Spleen (tissue), 7 donors: ENCODE measurements around the gene MYL5.

Experiments
- POLR2A ChIP-seq, 3 donors: fragments of 450-650 bp; IDR thresholded peaks; one replicate each; pipeline ENCODE4 v1.5.1; 2017; ENCODE audit warnings: antibody characterized with exemption in 3 of 3, mild to moderate bottlenecking in 1 of 3
- TF ChIP-seq, protein P1 (sequence below), 11 experiments: fragments of 200-600 bp in 7 of 11; fragments of 450-650 bp in 4 of 11; sonication (generic) in 4 of 11; IDR thresholded peaks in 8 of 11; conservative IDR thresholded peaks in 3 of 11; 1 replicate in 7 of 11; 2 replicates in 4 of 11; pipeline versions ENCODE4 v1.4.0 to v1.8.0; 2016 to 2021; ENCODE audit warnings: antibody characterized with exemption in 11 of 11, inconsistent platforms in 4 of 11, mild to moderate bottlenecking in 1 of 11
- donor health status: DM: no; HTN: no; CAD: no; lungs with moderate emphysema.
- donor health status: DM: no; HTN: no; CAD: no.
- donor health status: DM: no; HTN: no; CAD: no.

DNA sequence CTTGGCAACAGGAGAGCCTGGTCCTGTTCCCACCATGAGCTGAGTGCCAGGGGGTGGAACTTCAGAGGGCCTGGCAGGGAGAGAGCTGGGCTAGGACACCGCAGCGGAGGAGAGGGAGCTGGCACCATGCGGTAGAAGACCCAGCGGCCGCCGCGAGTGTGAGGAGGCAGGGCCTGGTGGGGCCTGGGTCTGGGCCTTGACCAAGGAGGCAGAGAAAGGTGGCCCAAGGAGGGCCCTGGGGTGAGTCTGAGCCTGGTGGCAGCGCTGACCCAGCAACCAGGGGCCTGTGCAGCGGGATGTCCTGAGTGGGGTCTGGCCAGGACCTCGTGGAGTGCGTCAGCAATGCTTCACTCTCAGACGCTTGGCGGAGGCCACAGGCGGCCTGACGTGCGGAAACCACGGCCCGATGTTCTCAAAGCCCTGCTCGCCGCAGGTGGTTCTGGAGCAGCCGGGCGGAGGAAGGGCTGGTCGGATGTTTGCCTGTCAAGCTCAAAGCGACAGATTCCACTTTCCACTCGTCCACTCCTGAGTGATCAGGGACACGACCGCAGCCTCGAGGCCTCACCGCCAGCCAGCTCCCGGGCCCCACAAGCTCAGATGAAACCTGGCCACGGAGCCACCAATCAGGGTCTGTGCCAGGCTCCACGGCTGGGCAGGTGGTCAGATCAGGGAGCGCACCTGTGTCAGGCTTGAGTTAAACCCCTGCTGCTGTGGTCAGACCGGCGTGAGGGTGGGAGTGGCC, 21.1 kb upstream of the MYL5 start:
- TF ChIP-seq, protein P1, sequence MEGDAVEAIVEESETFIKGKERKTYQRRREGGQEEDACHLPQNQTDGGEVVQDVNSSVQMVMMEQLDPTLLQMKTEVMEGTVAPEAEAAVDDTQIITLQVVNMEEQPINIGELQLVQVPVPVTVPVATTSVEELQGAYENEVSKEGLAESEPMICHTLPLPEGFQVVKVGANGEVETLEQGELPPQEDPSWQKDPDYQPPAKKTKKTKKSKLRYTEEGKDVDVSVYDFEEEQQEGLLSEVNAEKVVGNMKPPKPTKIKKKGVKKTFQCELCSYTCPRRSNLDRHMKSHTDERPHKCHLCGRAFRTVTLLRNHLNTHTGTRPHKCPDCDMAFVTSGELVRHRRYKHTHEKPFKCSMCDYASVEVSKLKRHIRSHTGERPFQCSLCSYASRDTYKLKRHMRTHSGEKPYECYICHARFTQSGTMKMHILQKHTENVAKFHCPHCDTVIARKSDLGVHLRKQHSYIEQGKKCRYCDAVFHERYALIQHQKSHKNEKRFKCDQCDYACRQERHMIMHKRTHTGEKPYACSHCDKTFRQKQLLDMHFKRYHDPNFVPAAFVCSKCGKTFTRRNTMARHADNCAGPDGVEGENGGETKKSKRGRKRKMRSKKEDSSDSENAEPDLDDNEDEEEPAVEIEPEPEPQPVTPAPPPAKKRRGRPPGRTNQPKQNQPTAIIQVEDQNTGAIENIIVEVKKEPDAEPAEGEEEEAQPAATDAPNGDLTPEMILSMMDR (IDR thresholded peaks at IDR 0.05 in 8 of 11, conservative IDR thresholded peaks at IDR 0.05 in 3 of 11) = no peak
- TF ChIP-seq POLR2A (IDR thresholded peaks at IDR 0.05) = no peak
